Fibroblast of lung (primary cell): ENCODE data around the gene TAF5L.

ENCODE experiments used
- EZH2 ChIP-seq: IDR thresholded peaks from 2 replicates; pipeline ENCODE4 v1.5.1; 2012; ENCODE audit warnings: low read length, control low read depth, mild to moderate bottlenecking; ENCODE audit errors: missing control alignments
- TF ChIP-seq, protein P1 (sequence below), 2 donors: IDR thresholded peaks in 1 of 2; conservative IDR thresholded peaks in 1 of 2; 1 replicate in 1 of 2; 2 replicates in 1 of 2; pipeline ENCODE4 v1.5.1; 2011 to 2012; ENCODE audit warnings: low read length in 2 of 2, control low read depth in 1 of 2, inconsistent platforms in 1 of 2, low read depth in 1 of 2, mild to moderate bottlenecking in 1 of 2

DNA sequence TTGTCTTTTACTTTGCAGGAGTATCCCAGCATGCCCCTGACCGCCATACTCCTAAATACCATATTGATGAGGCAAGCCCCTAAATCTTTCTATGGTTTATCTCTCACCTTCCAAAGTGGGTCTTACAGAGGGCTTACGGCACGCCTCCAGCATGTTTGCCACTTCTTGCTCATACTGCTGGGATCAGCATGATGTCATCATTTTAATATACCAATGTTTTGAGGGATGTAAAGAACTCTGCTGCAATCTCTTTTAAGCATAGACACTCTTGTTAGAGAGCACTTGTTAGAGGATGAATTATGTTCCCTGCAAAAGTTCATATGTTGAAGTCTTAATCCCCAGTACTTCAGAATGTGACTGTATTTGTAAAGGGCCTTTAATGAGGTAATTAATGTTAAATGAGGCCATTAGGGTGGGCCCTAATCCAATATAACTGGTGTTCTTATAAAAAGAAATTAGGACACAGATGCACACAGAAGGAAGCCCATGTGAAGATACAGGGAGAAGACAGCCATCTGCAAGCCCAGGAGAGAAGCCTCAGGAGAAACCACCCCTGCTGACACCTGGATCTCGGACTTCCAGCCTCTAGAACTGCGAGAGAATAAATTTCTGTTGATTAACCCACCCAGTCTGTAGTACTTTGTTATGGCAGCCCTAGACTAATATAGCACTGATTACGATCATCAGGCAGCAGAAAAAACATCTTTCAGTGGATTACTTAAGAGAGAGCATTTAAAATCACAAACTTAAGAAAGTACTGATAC is 51.1 kb downstream of the TAF5L start:
- TF ChIP-seq, protein P1, sequence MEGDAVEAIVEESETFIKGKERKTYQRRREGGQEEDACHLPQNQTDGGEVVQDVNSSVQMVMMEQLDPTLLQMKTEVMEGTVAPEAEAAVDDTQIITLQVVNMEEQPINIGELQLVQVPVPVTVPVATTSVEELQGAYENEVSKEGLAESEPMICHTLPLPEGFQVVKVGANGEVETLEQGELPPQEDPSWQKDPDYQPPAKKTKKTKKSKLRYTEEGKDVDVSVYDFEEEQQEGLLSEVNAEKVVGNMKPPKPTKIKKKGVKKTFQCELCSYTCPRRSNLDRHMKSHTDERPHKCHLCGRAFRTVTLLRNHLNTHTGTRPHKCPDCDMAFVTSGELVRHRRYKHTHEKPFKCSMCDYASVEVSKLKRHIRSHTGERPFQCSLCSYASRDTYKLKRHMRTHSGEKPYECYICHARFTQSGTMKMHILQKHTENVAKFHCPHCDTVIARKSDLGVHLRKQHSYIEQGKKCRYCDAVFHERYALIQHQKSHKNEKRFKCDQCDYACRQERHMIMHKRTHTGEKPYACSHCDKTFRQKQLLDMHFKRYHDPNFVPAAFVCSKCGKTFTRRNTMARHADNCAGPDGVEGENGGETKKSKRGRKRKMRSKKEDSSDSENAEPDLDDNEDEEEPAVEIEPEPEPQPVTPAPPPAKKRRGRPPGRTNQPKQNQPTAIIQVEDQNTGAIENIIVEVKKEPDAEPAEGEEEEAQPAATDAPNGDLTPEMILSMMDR (conservative IDR thresholded peaks at IDR 0.05 in 1 of 2, IDR thresholded peaks at IDR 0.05 in 1 of 2; ENCODE audit: low read depth in 1 of 2, low read length in 2 of 2) = no peak
- no peak for TF ChIP-seq EZH2
